ENCODE measurements around the gene TDRD10.

- no peak for TF ChIP-seq CTCF (IDR thresholded peaks at IDR 0.05; ENCODE audit: insufficient read depth, low read depth, low read length)
- TF ChIP-seq EZH2 (IDR thresholded peaks at IDR 0.05; ENCODE audit: insufficient read depth, low read length), result no peak
Measured at GRCh38 chr1:154489695-154490274, 12.2 kb upstream of the TDRD10 start.

Data from astrocyte (in vitro differentiated cells and primary cell).